Lung (tissue), 12 donors: Measurements from ENCODE around the gene AP1AR. TPM values are rescaled to one million over a fixed set of nuclear protein-coding genes. Genes with fewer than 3 reads are reported as not detected.

Experiments
- ATAC-seq: fragments of 200-7000 bp; cut with Tn5 transposase; one replicate; pipeline ENCODE4 v1.9.1; 2020; ENCODE audit warnings: moderate number of reproducible peaks; ENCODE audit not compliant: insufficient read depth, low FRiP score
- DNase-seq, 3 donors: peaks; one replicate each; pipeline ENCODE4 v3.0.0-alpha.2; 2013 to 2017
- H3K27ac ChIP-seq, 2 donors: one replicate each; pipeline ENCODE4 v1.5.1; 2013; ENCODE audit warnings: mild to moderate bottlenecking in 2 of 2, moderate library complexity in 2 of 2, control low read depth in 1 of 2, inconsistent platforms in 1 of 2, low read depth in 1 of 2, low read length in 1 of 2
- H3K27me3 ChIP-seq, 3 donors: one replicate each; pipeline ENCODE4 v1.5.1; 2013; ENCODE audit warnings: low read length in 2 of 3; ENCODE audit not compliant: control insufficient read depth in 3 of 3, insufficient read depth in 3 of 3
- H3K36me3 ChIP-seq, 4 donors: one replicate each; pipeline ENCODE4 v1.5.1; 2013; ENCODE audit warnings: low read length in 4 of 4, mild to moderate bottlenecking in 1 of 4, moderate library complexity in 1 of 4; ENCODE audit not compliant: control insufficient read depth in 4 of 4, insufficient read depth in 4 of 4
- H3K4me1 ChIP-seq, 5 donors: one replicate each; pipeline ENCODE4 v1.5.1; 2013; ENCODE audit warnings: low read length in 5 of 5, mild to moderate bottlenecking in 2 of 5, moderate library complexity in 1 of 5; ENCODE audit not compliant: control insufficient read depth in 5 of 5, insufficient read depth in 5 of 5
- H3K4me3 ChIP-seq: one replicate; pipeline ENCODE4 v1.5.1; 2013; ENCODE audit warnings: mild to moderate bottlenecking, control low read depth, moderate library complexity
- H3K9ac ChIP-seq, 2 donors: one replicate each; pipeline ENCODE4 v1.5.1; 2013; ENCODE audit warnings: low read length in 2 of 2, control low read depth in 1 of 2; ENCODE audit not compliant: insufficient read depth in 1 of 2
- H3K9me3 ChIP-seq, 4 donors: one replicate each; pipeline ENCODE4 v1.5.1; 2013; ENCODE audit warnings: low read length in 3 of 4, mild to moderate bottlenecking in 1 of 4, moderate library complexity in 1 of 4; ENCODE audit not compliant: control insufficient read depth in 4 of 4, insufficient read depth in 3 of 4
- WGBS, 2 donors: extraction: QIAGEN DNeasy Blood & Tissue Kit; methylation state at CpG; one replicate each; pipeline ENCODE4 v1.1.7; 2013; 5-methylcytosine and 5-hydroxymethylcytosine counted together
- polyA plus RNA-seq, 2 donors: library from polyadenylated mRNA; stranded (reverse); fragments of 200-250 nt; gene quantifications; one replicate each; pipeline ENCODE4 v1.2.1, GENCODE V29; 2013
- total RNA-seq, 2 donors: library from RNA; depleted of rRNA in 1 of 2; stranded (reverse); fragments of >200 nt in 1 of 2; gene quantifications; one replicate each; pipeline ENCODE4 v1.2.1, GENCODE V29; 2014 to 2021
- TF ChIP-seq, protein P1 (sequence below): IDR thresholded peaks from 2 replicates; pipeline ENCODE4 v1.5.1; 2012; ENCODE audit warnings: mild to moderate bottlenecking; ENCODE audit errors: control extremely low read depth, extremely low read depth
- donor health status: control.
- donor health status: control.
- donor health status: Bipolar disorder and iron deficiency.
- donor health status: healthy.
- donor health status: DM: yes; HTN: yes; CAD: no.

The AP1AR gene
- total and polyA plus RNA-seq, 4 donors: 12.8 to 25.7 (median 19.2) TPM

- Histone ChIP-seq H3K27me3 (no peaks in the 10 kb centered on the region), H3K4me1 (peaks cover 0 to 11% (median 6%) of the 10 kb centered on the region in 5 donors), H3K4me3 (no peak overlapping the region), H3K9me3 (no peaks in the 10 kb centered on the region), H3K9ac (no peak overlapping the region), H3K27ac (peak overlapping the region in 1 of 2 donors; percentile 47), H3K36me3 (peaks cover 0 to 1% (median 0%) of the 10 kb centered on the region in 4 donors)
- TF ChIP-seq, protein P1, sequence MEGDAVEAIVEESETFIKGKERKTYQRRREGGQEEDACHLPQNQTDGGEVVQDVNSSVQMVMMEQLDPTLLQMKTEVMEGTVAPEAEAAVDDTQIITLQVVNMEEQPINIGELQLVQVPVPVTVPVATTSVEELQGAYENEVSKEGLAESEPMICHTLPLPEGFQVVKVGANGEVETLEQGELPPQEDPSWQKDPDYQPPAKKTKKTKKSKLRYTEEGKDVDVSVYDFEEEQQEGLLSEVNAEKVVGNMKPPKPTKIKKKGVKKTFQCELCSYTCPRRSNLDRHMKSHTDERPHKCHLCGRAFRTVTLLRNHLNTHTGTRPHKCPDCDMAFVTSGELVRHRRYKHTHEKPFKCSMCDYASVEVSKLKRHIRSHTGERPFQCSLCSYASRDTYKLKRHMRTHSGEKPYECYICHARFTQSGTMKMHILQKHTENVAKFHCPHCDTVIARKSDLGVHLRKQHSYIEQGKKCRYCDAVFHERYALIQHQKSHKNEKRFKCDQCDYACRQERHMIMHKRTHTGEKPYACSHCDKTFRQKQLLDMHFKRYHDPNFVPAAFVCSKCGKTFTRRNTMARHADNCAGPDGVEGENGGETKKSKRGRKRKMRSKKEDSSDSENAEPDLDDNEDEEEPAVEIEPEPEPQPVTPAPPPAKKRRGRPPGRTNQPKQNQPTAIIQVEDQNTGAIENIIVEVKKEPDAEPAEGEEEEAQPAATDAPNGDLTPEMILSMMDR: no peak
- WGBS, 2 donors: 62 to 82% methylated on average over 4 of the region's 4 CpGs
- DNase-seq: no peak
- ATAC-seq: no peak
Measured at GRCh38 chr4:112282860-112283667, 51.5 kb downstream of the AP1AR start.

GRCh38 chr4:112284166-112284565, 52.6 kb downstream of the AP1AR start:
- no peak for ATAC-seq
- peaks cover 0 to 1% (median 0%) of the 10 kb centered on the region in 4 donors for H3K36me3 ChIP-seq
- peak overlapping the region; percentile 16 to 27 for H3K9ac ChIP-seq
- no peaks in the 10 kb centered on the region for H3K27me3 ChIP-seq
- H3K4me1 ChIP-seq: peaks cover 0 to 11% (median 4%) of the 10 kb centered on the region in 5 donors
- peak in 2 of 3 donors; percentile 19 to 37 for DNase-seq
- TF ChIP-seq, protein P1: no peak
- peak overlapping the region in 1 of 2 donors; percentile 0 for H3K27ac ChIP-seq
- H3K4me3 ChIP-seq: peak overlapping the region; percentile 18
- no peaks in the 10 kb centered on the region for H3K9me3 ChIP-seq
- WGBS, 2 donors: 16 to 27% methylated on average over 6 of the region's 6 CpGs

GRCh38 chr4:112284662-112285411, 53.2 kb downstream of the AP1AR start:
- peak overlapping the region; percentile 78 for H3K4me3 ChIP-seq
- no peaks in the 10 kb centered on the region for H3K9me3 ChIP-seq
- TF ChIP-seq, protein P1: no peak
- peaks cover 0 to 1% (median 0%) of the 10 kb centered on the region in 4 donors for H3K36me3 ChIP-seq
- peak overlapping the region; percentile 81 to 88 for H3K9ac ChIP-seq
- peak overlapping the region; percentile 71 to 91 for H3K27ac ChIP-seq
- peaks cover 0 to 11% (median 3%) of the 10 kb centered on the region in 5 donors for H3K4me1 ChIP-seq
- DNase-seq (peak; percentile 18 to 59 (median 59)), ATAC-seq (no peak)
- WGBS, 2 donors: 1% methylated on average over 15 of the region's 15 CpGs
- no peaks in the 10 kb centered on the region for H3K27me3 ChIP-seq
